Neuronal stem cell (in vitro differentiated cells): Measurements from ENCODE around the gene KLF3.

Experiments used
- DNase-seq: peaks from one replicate; pipeline ENCODE4 v3.0.0-alpha.2; 2013; ENCODE audit warnings: low spot score
- H2AFZ ChIP-seq: one replicate; pipeline ENCODE4 v1.6.1; 2013; ENCODE audit warnings: mild to moderate bottlenecking, low read length, inconsistent platforms
- H2AK5ac ChIP-seq: 2 replicates; pipeline ENCODE4 v1.6.1; 2013; ENCODE audit warnings: low read depth, mild to moderate bottlenecking, inconsistent platforms, low read length, moderate library complexity, mixed read lengths
- H2BK120ac ChIP-seq: 2 replicates; pipeline ENCODE4 v1.6.1; 2013; ENCODE audit warnings: low read depth, mild to moderate bottlenecking, inconsistent platforms, low read length, moderate library complexity, mixed read lengths
- H2BK12ac ChIP-seq: one replicate; pipeline ENCODE4 v1.6.1; 2013; ENCODE audit warnings: low read length, inconsistent platforms
- H2BK15ac ChIP-seq: 2 replicates; pipeline ENCODE4 v1.6.1; 2013; ENCODE audit warnings: mild to moderate bottlenecking, low read length, inconsistent platforms, mixed read lengths
- H2BK5ac ChIP-seq: one replicate; pipeline ENCODE4 v1.6.1; 2013; ENCODE audit warnings: inconsistent platforms, mild to moderate bottlenecking, low read length, moderate library complexity
- H3K14ac ChIP-seq: one replicate; pipeline ENCODE4 v1.6.1; 2013; ENCODE audit warnings: low read length, inconsistent platforms
- H3K18ac ChIP-seq: 2 replicates; pipeline ENCODE4 v1.6.1; 2013; ENCODE audit warnings: low read length, inconsistent platforms
- H3K23ac ChIP-seq: 2 replicates; pipeline ENCODE4 v1.6.1; 2013; ENCODE audit warnings: low read depth, mild to moderate bottlenecking, mixed read lengths, low read length, inconsistent platforms; ENCODE audit not compliant: poor library complexity
- H3K27ac ChIP-seq: replicated peaks from 3 replicates; pipeline ENCODE4 v1.5.1; 2013; ENCODE audit warnings: low read length, inconsistent platforms
- H3K27me3 ChIP-seq, 3 experiments: 2 replicates each; pipeline ENCODE4 v1.6.1; 2013; ENCODE audit warnings: low read length in 3 of 3, mild to moderate bottlenecking in 2 of 3, inconsistent platforms in 1 of 3, low read depth in 1 of 3, mixed read lengths in 1 of 3, moderate library complexity in 1 of 3; ENCODE audit not compliant: control insufficient read depth in 3 of 3, insufficient read depth in 3 of 3
- H3K36me3 ChIP-seq, 2 donors: replicated peaks in 1 of 2; 2 replicates each; pipeline ENCODE4 v1.6.1; 2013; ENCODE audit warnings: low read length in 2 of 2; ENCODE audit not compliant: control insufficient read depth in 2 of 2, insufficient read depth in 2 of 2
- H3K4ac ChIP-seq: 2 replicates; pipeline ENCODE4 v1.6.1; 2013; ENCODE audit warnings: inconsistent platforms, mild to moderate bottlenecking, low read length, moderate library complexity
- H3K4me1 ChIP-seq, 2 donors: 1 replicate in 1 of 2; 2 replicates in 1 of 2; pipeline ENCODE4 v1.6.1; 2013; ENCODE audit warnings: low read length in 2 of 2, low read depth in 1 of 2; ENCODE audit not compliant: control insufficient read depth in 2 of 2, insufficient read depth in 1 of 2
- H3K4me2 ChIP-seq: one replicate; pipeline ENCODE4 v1.6.1; 2013; ENCODE audit warnings: mild to moderate bottlenecking, low read length, inconsistent platforms; ENCODE audit not compliant: insufficient read depth, poor library complexity, severe bottlenecking
- H3K4me3 ChIP-seq, 2 donors: 2 replicates each; pipeline ENCODE4 v1.5.1; 2013; ENCODE audit warnings: low read length in 2 of 2, mild to moderate bottlenecking in 2 of 2, inconsistent platforms in 1 of 2, moderate library complexity in 1 of 2
- H3K79me1 ChIP-seq: one replicate; pipeline ENCODE4 v1.6.1; 2013; ENCODE audit warnings: low read depth, mild to moderate bottlenecking, inconsistent platforms, low read length, moderate library complexity
- H3K9ac ChIP-seq: one replicate; pipeline ENCODE4 v1.6.1; 2013; ENCODE audit warnings: mild to moderate bottlenecking, low read depth, low read length, inconsistent platforms; ENCODE audit not compliant: poor library complexity
- H3K9me3 ChIP-seq, 2 donors: replicated peaks in 1 of 2; 2 replicates each; pipeline versions ENCODE3 to v1.6.1; 2013; ENCODE audit warnings: low read length in 2 of 2, mild to moderate bottlenecking in 2 of 2, inconsistent platforms in 1 of 2, low read depth in 1 of 2, mixed read lengths in 1 of 2, moderate library complexity in 1 of 2; ENCODE audit not compliant: control insufficient read depth in 2 of 2, insufficient read depth in 1 of 2
- H4K8ac ChIP-seq: one replicate; pipeline ENCODE4 v1.6.1; 2013; ENCODE audit warnings: low read depth, mild to moderate bottlenecking, inconsistent platforms, low read length, moderate library complexity
- H4K91ac ChIP-seq: one replicate; pipeline ENCODE4 v1.6.1; 2013; ENCODE audit warnings: low read length, low read depth, mild to moderate bottlenecking, inconsistent platforms; ENCODE audit not compliant: poor library complexity
- whole genome bisulfite sequencing, 2 donors: extraction: QIAGEN DNeasy Blood & Tissue Kit; methylation state at CpG; one replicate each; pipeline ENCODE4 v1.1.7; 2013; ENCODE audit warnings: missing lambda C conversion rate in 2 of 2, mixed read lengths in 1 of 2; ENCODE audit not compliant: insufficient read length in 2 of 2, insufficient replicate concordance in 1 of 2; ENCODE audit errors: extremely low coverage in 2 of 2; 5-methylcytosine and 5-hydroxymethylcytosine counted together

Gene KLF3

GRCh38 chr4:38664706-38665401 is 855 bp downstream of the KLF3 start:
- Histone ChIP-seq H4K91ac (no peak overlapping the region), H3K36me3 (peaks cover 0 to 9% of the 10 kb centered on the region in 2 donors), H3K4me3 (peak overlapping the region; percentile 64 to 94), H4K8ac (no peak overlapping the region), H3K4ac (no peak overlapping the region), H3K18ac (peak overlapping the region; percentile 95), H3K79me1 (peaks cover 2% of the 10 kb centered on the region), H2AK5ac (peak overlapping the region; percentile 91), H2AFZ (peak overlapping the region; percentile 78), H3K4me2 (peak overlapping the region; percentile 52), H3K9me3 (no peaks in the 10 kb centered on the region), H3K14ac (no peak overlapping the region), H3K23ac (peak overlapping the region; percentile 11), H2BK5ac (peak overlapping the region; percentile 93), H2BK15ac (peak overlapping the region; percentile 92), H2BK120ac (peak overlapping the region; percentile 74), H2BK12ac (no peak overlapping the region), H3K27me3 (no peaks in the 10 kb centered on the region), H3K4me1 (peaks cover 8 to 20% of the 10 kb centered on the region in 2 donors), H3K27ac (peak overlapping the region; percentile 95), H3K9ac (peak overlapping the region; percentile 95)
- WGBS, 2 donors = no CpG with 5 or more reads among the region's 53 CpGs
- DNase-seq = peak; percentile 70

- Histone ChIP-seq H3K4me3 (peak overlapping the region in 1 of 2 donors; percentile 64), H3K4ac (no peak overlapping the region)
These were observed 1.8 kb downstream of the KLF3 start for GRCh38 chr4:38665551-38666411.

GRCh38 chr4:38666766-38667084 is 2.7 kb downstream of the KLF3 start:
- H3K27ac ChIP-seq = peak overlapping the region; percentile 73
- no peak overlapping the region for H4K91ac ChIP-seq
- H3K9ac ChIP-seq = no peak overlapping the region
- H3K4me3 ChIP-seq = peak overlapping the region in 1 of 2 donors; percentile 64
- no peak overlapping the region for H2AK5ac ChIP-seq
- no peaks in the 10 kb centered on the region for H3K27me3 ChIP-seq
- WGBS, 2 donors = no CpG with 5 or more reads among the region's 1 CpG
- H2BK5ac ChIP-seq = no peak overlapping the region
- no peak overlapping the region for H2BK12ac ChIP-seq
- no peak overlapping the region for H2BK15ac ChIP-seq
- no peak overlapping the region for H3K4ac ChIP-seq
- H3K4me2 ChIP-seq = peak overlapping the region; percentile 20
- H3K23ac ChIP-seq = no peak overlapping the region
- H2AFZ ChIP-seq = no peak overlapping the region
- H3K36me3 ChIP-seq = peaks cover 0 to 15% of the 10 kb centered on the region in 2 donors
- H3K4me1 ChIP-seq = peaks cover 22 to 39% of the 10 kb centered on the region in 2 donors
- peaks cover 2% of the 10 kb centered on the region for H3K79me1 ChIP-seq
- no peak overlapping the region for H3K18ac ChIP-seq
- no peaks in the 10 kb centered on the region for H3K9me3 ChIP-seq
- no peak for DNase-seq
- H4K8ac ChIP-seq = no peak overlapping the region
- H2BK120ac ChIP-seq = no peak overlapping the region
- no peak overlapping the region for H3K14ac ChIP-seq

More at GRCh38 chr4:38665551-38666411, 1.8 kb downstream of the KLF3 start:
- H3K9ac ChIP-seq = no peak overlapping the region
- no peak overlapping the region for H2AFZ ChIP-seq
- H2BK15ac ChIP-seq = no peak overlapping the region
- H3K23ac ChIP-seq = no peak overlapping the region
- DNase-seq = no peak
- H3K4me1 ChIP-seq = peaks cover 14 to 29% of the 10 kb centered on the region in 2 donors
- no peak overlapping the region for H3K18ac ChIP-seq
- H3K9me3 ChIP-seq = no peaks in the 10 kb centered on the region
- H3K27ac ChIP-seq = no peak overlapping the region
- no peaks in the 10 kb centered on the region for H3K27me3 ChIP-seq
- no peak overlapping the region for H2BK12ac ChIP-seq
- H2AK5ac ChIP-seq = no peak overlapping the region
- H4K91ac ChIP-seq = no peak overlapping the region
- no peak overlapping the region for H4K8ac ChIP-seq
- H3K79me1 ChIP-seq = peaks cover 2% of the 10 kb centered on the region
- no peak overlapping the region for H2BK5ac ChIP-seq
- no CpG with 5 or more reads among the region's 5 CpGs for WGBS, 2 donors
- H3K4me2 ChIP-seq = peak overlapping the region; percentile 37
- H2BK120ac ChIP-seq = no peak overlapping the region
- no peak overlapping the region for H3K14ac ChIP-seq
- H3K36me3 ChIP-seq = peaks cover 0 to 9% of the 10 kb centered on the region in 2 donors
